Stimulated activated CD4-positive, alpha-beta T cell treated with anti-CD3 and anti-CD28 coated beads, Interleukin-4, amount 100 ng/mL, for 48 hours (primary cell): ENCODE data around the gene ERAP2.
"Not testable (repeated sequence)": the region's sequence is repeated elsewhere in the genome, so short reads cannot be mapped to it uniquely, and the experiment has no call there.

Source experiments
- DNase-seq, 2 donors: peaks; one replicate each; pipeline ENCODE4 v3.0.0-alpha.2; 2020; ENCODE audit warnings: low read depth in 2 of 2

Gene ERAP2, protein sequence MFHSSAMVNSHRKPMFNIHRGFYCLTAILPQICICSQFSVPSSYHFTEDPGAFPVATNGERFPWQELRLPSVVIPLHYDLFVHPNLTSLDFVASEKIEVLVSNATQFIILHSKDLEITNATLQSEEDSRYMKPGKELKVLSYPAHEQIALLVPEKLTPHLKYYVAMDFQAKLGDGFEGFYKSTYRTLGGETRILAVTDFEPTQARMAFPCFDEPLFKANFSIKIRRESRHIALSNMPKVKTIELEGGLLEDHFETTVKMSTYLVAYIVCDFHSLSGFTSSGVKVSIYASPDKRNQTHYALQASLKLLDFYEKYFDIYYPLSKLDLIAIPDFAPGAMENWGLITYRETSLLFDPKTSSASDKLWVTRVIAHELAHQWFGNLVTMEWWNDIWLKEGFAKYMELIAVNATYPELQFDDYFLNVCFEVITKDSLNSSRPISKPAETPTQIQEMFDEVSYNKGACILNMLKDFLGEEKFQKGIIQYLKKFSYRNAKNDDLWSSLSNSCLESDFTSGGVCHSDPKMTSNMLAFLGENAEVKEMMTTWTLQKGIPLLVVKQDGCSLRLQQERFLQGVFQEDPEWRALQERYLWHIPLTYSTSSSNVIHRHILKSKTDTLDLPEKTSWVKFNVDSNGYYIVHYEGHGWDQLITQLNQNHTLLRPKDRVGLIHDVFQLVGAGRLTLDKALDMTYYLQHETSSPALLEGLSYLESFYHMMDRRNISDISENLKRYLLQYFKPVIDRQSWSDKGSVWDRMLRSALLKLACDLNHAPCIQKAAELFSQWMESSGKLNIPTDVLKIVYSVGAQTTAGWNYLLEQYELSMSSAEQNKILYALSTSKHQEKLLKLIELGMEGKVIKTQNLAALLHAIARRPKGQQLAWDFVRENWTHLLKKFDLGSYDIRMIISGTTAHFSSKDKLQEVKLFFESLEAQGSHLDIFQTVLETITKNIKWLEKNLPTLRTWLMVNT

GRCh38 chr5:96876292-96876850 lies at the start of gene ERAP2:
TSS of gene ERAP2 (plus strand) at chr5:96876500. CDS start at chr5:96879686, 3,186 bp downstream.
- DNase-seq: no peak

GRCh38 chr5:96829297-96829696 lies 47.0 kb upstream of the ERAP2 start:
- no peak for DNase-seq

DNA sequence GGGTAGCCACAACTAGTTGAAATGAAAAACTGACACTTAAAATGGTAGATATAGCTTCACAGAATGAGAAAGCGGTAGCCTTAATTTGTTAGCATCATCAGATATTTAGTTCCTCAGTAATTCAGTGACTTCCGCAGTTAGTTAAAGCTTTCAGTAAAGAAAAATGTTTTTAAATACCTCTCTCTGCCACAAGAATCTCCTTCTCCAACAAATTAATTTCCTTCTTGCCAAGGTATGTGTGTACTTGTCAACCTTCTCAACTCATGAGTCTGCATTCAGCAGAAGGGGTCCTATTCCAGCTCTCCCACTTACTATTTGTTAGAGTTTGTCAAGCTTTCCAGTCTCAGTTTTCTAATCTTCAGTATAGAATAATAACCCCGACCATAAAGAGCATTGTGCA lies 42.3 kb upstream of the ERAP2 start:
- no peak for DNase-seq

GRCh38 chr5:96835791-96836191 lies 40.5 kb upstream of the ERAP2 start:
- no peak for DNase-seq

- no peak for DNase-seq
Observed at GRCh38 chr5:96836817-96837216, 39.5 kb upstream of the ERAP2 start.

GRCh38 chr5:96837303-96837702 lies 39.0 kb upstream of the ERAP2 start:
- DNase-seq: no peak

GRCh38 chr5:96838201-96839070 lies 37.9 kb upstream of the ERAP2 start:
- no peak for DNase-seq

- DNase-seq: no peak
Observed at GRCh38 chr5:96839071-96839592, 37.2 kb upstream of the ERAP2 start.

- not testable (repeated sequence) for DNase-seq
Observed at GRCh38 chr5:96841931-96842330, 34.4 kb upstream of the ERAP2 start.

GRCh38 chr5:96843140-96843539 lies 33.2 kb upstream of the ERAP2 start:
- no peak for DNase-seq

GRCh38 chr5:96844481-96844990 lies 31.8 kb upstream of the ERAP2 start:
- DNase-seq: no peak

- no peak for DNase-seq
Observed at GRCh38 chr5:96851312-96852062, 24.8 kb upstream of the ERAP2 start.

DNA sequence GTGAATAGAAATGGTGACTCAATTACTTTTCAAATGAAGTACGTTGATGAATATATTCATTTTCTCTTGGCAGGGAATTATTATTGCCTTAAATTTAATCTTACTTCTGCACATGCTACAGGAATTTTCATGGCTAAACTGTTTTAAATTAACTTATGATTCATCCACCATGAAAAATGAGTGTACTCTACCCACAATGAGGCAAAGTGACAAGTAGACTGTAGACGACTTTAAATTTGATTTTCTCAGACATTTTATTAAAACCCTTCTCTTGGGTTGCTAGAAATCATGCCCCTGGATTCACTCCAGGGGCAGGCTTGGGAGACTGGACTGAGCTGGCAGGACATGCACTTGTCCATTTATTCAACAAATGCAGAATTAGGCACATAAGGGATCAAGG lies 23.5 kb upstream of the ERAP2 start:
- DNase-seq: no peak

GRCh38 chr5:96854067-96854466 lies 22.2 kb upstream of the ERAP2 start:
- no peak for DNase-seq

GRCh38 chr5:96855031-96855872 lies 21.0 kb upstream of the ERAP2 start:
- DNase-seq: no peak

DNA sequence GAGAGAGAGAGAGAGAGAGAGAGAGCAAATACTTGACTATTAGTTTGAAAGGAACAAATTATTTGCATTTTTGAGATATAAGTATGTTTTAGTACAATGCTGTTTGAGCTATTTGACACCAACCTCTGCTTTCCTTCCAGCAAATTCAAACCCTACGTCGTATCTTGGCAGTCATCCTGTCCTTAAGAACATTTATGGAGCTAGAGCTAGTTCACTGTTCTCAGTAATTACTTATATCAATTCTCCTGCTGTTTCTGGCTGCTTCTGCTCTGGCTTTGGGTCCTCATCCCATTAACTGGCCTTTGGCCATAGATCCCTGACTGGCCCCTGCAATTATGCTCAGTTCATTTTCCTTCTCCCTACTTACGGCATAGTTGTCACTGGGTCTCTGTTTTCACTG lies 19.9 kb upstream of the ERAP2 start:
- DNase-seq: no peak

DNA sequence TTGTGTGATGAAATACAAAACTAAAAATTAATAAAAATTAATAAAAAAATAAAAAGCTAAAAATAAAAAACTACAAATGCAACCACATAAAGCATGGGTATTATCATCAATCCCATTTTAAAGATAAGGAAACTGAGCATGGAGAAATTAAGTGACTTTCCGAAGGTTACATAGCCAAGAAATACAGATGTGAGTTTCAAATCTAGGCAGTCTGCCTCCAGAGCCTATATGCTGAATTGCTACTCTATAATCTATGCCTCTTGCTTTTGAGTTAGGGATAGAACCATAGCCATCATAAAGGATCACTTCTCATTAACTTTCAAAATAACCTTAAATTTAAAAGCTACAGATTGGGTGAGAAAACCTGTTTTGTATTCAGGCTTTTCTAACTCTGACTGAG lies 18.8 kb upstream of the ERAP2 start:
- DNase-seq: no peak

GRCh38 chr5:96857924-96858323 lies 18.4 kb upstream of the ERAP2 start:
- no peak for DNase-seq

DNA sequence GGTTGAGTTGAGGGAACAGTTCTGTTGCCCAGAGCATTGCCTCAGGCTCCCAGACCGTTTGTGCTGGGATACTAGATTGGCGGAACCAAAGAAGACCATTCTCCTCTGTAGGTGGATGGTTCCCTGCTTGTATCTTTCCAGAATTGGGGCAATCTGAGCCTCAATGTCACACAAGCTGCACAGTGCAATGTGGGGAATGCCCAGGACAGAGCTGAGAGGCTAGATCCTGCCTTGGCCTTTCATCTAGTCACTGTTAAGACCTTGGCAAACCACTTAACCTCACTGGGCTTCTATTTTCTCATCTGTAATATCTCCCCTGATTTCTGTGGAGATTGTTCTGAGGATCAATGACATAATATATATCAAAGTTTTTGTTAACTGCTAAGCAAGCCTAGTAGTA lies 16.9 kb upstream of the ERAP2 start:
- DNase-seq: no peak
